SK-N-MC (cell line): Measurements from ENCODE around the gene MOK.
"Not testable (repeated sequence)": the region's sequence is repeated elsewhere in the genome, so short reads cannot be mapped to it uniquely, and the experiment has no call there.

Source experiments
- DNase-seq: peaks from one replicate; pipeline ENCODE4 v3.0.0-alpha.2; 2011; ENCODE audit warnings: low read depth, low spot score
- H3K27ac ChIP-seq: fragments of 200-600 bp; sonication (generic); 2 replicates; pipeline ENCODE4 v1.5.1; 2016; ENCODE audit warnings: mixed run types
- H3K36me3 ChIP-seq: fragments of 200-600 bp; sonication (generic); 2 replicates; pipeline ENCODE4 v1.6.1; 2017; ENCODE audit warnings: antibody characterized with exemption, low read length, mixed read lengths; ENCODE audit not compliant: insufficient read depth
- H3K4me3 ChIP-seq: fragments of 200-600 bp; sonication (generic); 2 replicates; pipeline ENCODE4 v1.5.1; 2016
- H3K9ac ChIP-seq: fragments of 200-600 bp; sonication (generic); 2 replicates; pipeline ENCODE4 v1.8.0; 2017; ENCODE audit warnings: mixed run types, mixed read lengths; ENCODE audit not compliant: insufficient read length
- H3K9me3 ChIP-seq: fragments of 200-600 bp; sonication (generic); 2 replicates; pipeline ENCODE4 v1.6.1; 2017; ENCODE audit warnings: low read depth, mild to moderate bottlenecking, antibody characterized with exemption, low read length, moderate library complexity, mixed read lengths
- EZH2 ChIP-seq: fragments of 200-600 bp; sonication (generic); IDR thresholded peaks from one replicate; pipeline ENCODE4 v1.6.1; 2017; ENCODE audit warnings: antibody characterized with exemption
- FOXP2 ChIP-seq: optimal IDR thresholded peaks from 2 replicates; pipeline ENCODE3; 2011; ENCODE audit warnings: mild to moderate bottlenecking, moderate library complexity; ENCODE audit not compliant: insufficient read depth; ENCODE audit errors: extremely low read length, control extremely low read depth
- POLR2AphosphoS5 ChIP-seq: IDR thresholded peaks from 2 replicates; pipeline ENCODE4 v1.6.1; 2012; ENCODE audit warnings: mild to moderate bottlenecking, low read depth, low read length, borderline replicate concordance

Gene MOK

DNA sequence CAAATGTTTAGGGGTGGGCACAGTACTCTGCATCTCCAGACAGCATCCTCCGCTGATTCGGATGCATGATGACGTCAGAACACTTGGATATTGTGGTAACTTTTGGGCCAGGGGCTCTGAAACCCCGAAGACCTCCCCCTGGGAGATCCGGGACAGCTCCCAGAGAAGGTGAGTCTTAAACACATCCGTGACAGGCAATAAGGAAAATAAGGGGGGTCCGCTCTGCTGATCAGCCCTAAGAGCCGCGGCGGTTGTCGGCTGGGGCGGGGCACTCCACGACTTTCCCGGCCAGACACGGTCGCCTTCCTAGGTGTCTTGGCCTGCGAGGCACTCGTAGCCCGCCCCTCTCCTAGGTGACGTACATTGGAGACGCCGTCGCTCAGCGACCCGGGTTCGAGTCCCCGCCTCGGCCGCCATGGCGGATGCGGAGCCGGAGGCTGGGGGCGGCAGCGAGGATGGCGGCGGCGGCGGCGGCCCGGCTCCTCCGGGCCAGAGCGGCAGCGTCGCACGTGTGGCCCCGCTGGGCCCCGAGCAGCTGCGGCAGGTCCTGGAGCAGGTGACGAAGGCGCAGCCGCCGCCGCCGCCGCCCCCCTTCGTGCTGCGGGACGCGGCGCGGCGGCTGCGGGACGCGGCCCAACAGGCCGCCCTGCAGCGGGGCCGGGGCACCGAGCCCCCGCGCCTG lies 14.5 kb upstream of the MOK start, which contains the start of gene ZNF839:
ZNF839 (plus strand) TSS at position 396 of the 682 bp plus-strand sequence; CDS start at position 416, 20 bp downstream.
- peak; percentile 54 for TF ChIP-seq POLR2AphosphoS5
- no peak for TF ChIP-seq FOXP2
- TF ChIP-seq EZH2, result no peak
- Histone ChIP-seq H3K4me3 (peak within 1 kb of the TSS; percentile 90), H3K9me3 (no peaks in the 10 kb centered on the region), H3K36me3 (no peaks in the 10 kb centered on the region; the same call in 1 of the 2 replicates), H3K9ac (peak within 1 kb of the TSS; percentile 93), H3K27ac (peak within 1 kb of the TSS; percentile 80)
- DNase-seq, result no peak

DNA sequence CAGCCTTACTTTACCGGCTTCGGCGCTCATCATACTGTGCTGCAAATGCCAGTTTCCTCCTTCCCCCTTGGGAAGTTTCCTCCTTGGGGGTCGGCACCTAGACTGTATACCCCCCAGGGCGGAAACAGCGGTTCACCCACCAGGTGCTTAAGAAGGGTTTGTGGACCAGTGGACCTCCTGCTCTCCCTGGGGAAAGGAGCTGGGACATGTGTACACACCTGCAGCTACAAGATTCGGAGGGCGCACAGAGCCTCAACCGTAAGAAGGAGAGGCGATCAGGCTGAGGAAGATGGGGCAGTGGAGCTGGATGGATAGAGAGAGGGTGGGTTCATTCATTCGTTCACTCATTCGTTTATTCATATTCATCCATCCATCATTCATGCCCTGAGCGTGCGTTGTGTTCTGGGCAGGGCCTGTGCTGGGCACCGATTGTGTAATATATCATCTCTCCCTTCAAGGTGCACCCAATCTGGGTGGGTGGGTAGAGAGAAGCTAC lies 13.9 kb upstream of the MOK start:
- DNase-seq, result no peak
- H3K36me3 ChIP-seq, result no peaks in the 10 kb centered on the region; the same call in 1 of the 2 replicates
- H3K9me3 ChIP-seq, result no peaks in the 10 kb centered on the region
- peak overlapping the region; percentile 93 for H3K9ac ChIP-seq
- H3K27ac ChIP-seq, result peak overlapping the region; percentile 80
- peak overlapping the region; percentile 90 for H3K4me3 ChIP-seq
- TF ChIP-seq POLR2AphosphoS5 (no peak), FOXP2 (no peak), EZH2 (no peak)

DNA sequence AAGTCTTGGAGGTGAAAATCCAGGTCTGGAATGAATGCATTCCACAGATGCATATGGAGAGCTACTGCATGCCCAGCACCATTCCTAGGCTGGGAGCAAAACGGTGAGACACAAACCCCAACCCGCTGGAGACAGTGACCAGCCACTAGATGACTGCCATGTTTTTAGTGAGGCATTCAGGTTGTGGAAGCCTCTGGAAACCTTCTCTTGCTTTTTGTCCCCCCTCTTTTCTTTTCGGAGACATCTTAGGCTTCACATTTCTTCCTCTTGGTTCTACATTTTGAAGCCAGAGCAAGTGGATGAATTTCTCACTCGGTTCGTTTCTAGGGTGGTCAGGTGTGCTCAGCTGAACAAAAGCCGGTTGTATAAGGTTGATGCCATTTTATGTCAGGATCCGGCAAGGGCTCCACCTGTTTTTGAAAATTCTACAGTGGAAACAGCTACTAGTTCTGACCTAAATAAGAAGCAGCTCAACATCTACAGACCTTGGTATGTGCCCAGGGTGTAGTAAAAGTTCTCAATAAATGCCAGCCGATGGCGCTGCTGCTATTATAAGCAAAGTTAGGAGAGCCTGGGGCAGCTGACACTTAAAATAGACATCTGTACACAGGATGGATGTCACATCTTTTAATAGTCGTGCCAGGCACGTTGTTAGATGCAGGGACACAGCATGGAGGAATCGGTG lies 12.7 kb upstream of the MOK start:
- Histone ChIP-seq H3K36me3 (no peaks in the 10 kb centered on the region; the same call in 1 of the 2 replicates), H3K27ac (peak overlapping the region; percentile 57), H3K4me3 (peak overlapping the region; percentile 77), H3K9ac (peak overlapping the region; percentile 67), H3K9me3 (no peaks in the 10 kb centered on the region)
- no peak for TF ChIP-seq POLR2AphosphoS5
- TF ChIP-seq EZH2, result no peak
- TF ChIP-seq FOXP2, result no peak
- peak; percentile 65 for DNase-seq

DNA sequence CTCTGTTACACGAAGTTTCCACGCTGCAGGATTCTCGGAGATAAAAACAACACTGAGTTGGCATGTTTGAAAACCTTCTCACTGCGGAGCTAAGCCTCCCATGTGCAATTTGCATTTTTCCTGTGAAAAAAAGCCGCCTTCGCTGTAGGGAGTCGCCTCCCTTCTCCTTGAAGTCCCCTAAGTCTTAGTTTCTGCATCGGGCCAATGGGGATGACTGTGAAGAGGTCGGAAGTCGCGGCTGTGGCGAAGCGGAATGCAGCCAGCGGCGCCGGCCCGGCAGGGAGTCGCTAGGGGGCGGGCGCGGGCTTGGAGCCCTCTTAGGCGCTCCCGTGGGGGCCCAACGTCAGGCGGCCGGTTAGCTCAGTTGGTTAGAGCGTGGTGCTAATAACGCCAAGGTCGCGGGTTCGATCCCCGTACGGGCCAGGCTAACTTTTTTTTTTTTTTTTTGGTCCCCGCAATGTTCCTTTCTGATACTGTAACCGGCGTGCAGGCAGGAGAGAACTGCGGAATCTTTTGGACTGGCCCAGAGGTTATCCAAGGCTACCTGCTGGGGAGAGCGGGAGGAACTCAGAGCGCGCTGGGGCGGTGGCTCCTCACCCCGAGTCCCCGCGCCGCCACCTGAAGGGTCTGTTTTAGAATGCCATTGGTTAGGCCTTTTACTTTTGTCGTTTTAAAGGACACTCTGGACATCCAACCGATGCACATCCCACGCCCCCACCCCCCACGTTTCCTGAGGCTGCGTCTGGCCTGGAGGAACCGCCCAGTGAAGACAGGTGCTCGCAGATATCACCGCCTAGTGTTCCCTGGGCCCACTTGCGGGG lies 12.0 kb upstream of the MOK start:
- Histone ChIP-seq H3K9ac (peak overlapping the region; percentile 67), H3K9me3 (no peaks in the 10 kb centered on the region), H3K4me3 (peak overlapping the region; percentile 77), H3K27ac (peak overlapping the region; percentile 89), H3K36me3 (no peaks in the 10 kb centered on the region)
- peak; percentile 91 for DNase-seq
- no peak for TF ChIP-seq EZH2
- no peak; the same call in 1 of the 2 replicates for TF ChIP-seq POLR2AphosphoS5
- no peak for TF ChIP-seq FOXP2

DNA sequence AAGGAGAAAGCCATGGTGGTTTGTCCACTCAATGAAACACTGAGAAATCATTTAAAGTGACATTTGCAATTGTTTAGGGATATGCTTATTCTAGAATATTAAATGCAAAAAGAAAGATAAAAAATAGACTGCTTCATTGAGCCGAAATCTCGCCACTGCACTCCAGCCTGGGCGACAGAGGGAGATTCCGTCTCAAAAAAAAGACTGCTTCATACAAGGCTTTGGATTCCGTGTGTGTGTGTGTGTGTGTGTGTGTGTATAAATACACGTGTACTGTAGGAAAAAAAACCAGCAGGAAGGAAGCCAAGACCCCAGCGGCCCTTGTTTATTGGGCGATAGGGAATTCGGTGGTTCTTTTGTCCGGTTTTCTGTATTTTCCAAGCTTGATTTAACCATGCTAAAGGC lies 11.4 kb upstream of the MOK start:
- Histone ChIP-seq H3K9me3 (no peaks in the 10 kb centered on the region), H3K27ac (peak overlapping the region; percentile 89), H3K36me3 (no peaks in the 10 kb centered on the region), H3K4me3 (peak overlapping the region; percentile 77), H3K9ac (peak overlapping the region; percentile 47)
- DNase-seq, result no peak
- TF ChIP-seq FOXP2 (no peak), EZH2 (no peak), POLR2AphosphoS5 (no peak)

DNA sequence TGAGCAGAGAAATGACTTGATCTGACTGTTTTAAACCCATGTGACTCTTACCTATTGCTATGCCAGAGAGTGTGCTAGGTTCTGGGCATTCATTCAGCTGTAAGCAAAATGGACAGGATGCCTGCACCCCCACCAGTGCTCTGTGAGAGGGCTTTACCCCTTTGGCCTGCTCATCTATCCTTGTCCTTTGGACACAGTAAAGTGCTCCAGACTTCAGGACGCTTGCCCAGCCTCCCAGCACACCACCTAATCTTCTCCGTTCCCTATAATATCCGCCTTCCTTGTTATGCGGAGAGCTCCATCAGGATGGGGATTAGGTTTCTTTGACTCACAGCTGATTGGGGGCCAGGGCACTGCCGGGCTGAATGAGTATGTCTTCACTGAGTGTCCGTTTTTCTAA lies 10.2 kb upstream of the MOK start:
- TF ChIP-seq FOXP2 (no peak), EZH2 (no peak), POLR2AphosphoS5 (no peak)
- no peak overlapping the region for H3K9ac ChIP-seq

DNA sequence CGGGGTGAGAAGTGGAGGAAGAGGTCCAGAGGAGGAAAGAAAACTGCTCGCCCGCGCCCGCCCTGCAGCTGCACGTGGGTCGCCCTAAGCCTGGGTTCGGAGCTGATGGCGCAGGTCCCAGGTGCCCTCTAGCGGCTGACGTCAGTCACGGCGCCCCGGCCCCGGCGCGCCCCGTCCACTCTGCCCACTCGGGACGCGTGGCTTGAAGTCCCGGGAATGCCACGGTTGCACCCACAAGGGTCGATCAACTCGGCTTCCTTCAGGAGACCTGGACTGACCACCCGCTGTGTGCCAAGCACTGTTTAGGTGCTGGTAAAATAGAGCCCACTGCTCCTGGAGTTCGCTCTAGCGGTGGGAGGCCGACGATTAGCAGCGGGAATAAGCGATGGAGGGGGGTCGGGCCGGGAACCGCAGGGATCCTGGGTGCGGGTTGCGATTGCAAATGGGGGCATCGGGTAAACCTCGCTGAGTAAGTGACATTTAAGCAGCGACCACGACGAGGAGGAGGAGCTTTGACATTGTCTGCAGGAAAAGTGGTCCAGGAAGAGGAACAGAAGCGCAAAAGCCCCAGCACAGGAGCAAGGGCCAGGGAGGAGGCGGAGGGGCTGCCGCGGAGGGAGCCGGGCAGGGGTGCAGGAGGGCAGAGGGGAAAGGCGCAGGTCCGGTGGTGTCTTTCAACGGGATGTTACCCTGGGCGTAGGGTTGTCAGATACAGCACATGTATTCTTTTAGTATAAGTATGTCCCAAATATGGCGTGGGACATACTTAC lies 9.5 kb upstream of the MOK start:
- H3K9ac ChIP-seq, result peak overlapping the region; percentile 51
- H3K36me3 ChIP-seq, result no peaks in the 10 kb centered on the region
- no peak overlapping the region for H3K27ac ChIP-seq
- H3K4me3 ChIP-seq, result peak overlapping the region; percentile 82
- no peak for TF ChIP-seq FOXP2
- no peak for TF ChIP-seq POLR2AphosphoS5
- no peak for TF ChIP-seq EZH2
- H3K9me3 ChIP-seq, result no peaks in the 10 kb centered on the region
- no peak for DNase-seq

More for the DNA sequence above, 10.2 kb upstream of the MOK start:
- Histone ChIP-seq H3K9me3 (no peaks in the 10 kb centered on the region), H3K27ac (no peak overlapping the region), H3K4me3 (no peak overlapping the region), H3K36me3 (no peaks in the 10 kb centered on the region)
- no peak for DNase-seq

DNA sequence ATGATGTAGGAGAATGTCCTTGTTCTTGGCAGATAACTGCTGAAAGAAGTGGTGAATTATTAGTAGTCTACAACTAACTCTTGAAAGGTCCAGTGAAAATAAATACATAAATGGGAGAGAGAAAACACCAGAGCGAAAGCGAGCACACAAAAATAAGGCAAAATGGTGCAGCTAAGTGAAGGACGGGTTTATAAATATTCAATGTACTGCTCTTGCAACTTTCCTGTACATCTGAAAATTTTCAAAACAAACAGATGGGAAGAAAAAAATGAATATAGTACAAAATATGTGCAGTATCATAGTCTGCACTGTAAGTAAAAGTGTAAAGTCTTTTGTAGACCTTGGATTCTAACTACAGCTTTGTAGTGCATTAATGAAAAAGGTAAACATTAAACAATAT lies 1.3 kb downstream of the MOK start:
- no peak overlapping the region for H3K27ac ChIP-seq
- no peak for TF ChIP-seq POLR2AphosphoS5
- TF ChIP-seq EZH2, result no peak
- TF ChIP-seq FOXP2, result no peak
- peak overlapping the region; percentile 80 for H3K4me3 ChIP-seq
- no peak for DNase-seq
- peak overlapping the region; percentile 70 for H3K9ac ChIP-seq
- H3K9me3 ChIP-seq, result no peaks in the 10 kb centered on the region
- H3K36me3 ChIP-seq, result no peaks in the 10 kb centered on the region

DNA sequence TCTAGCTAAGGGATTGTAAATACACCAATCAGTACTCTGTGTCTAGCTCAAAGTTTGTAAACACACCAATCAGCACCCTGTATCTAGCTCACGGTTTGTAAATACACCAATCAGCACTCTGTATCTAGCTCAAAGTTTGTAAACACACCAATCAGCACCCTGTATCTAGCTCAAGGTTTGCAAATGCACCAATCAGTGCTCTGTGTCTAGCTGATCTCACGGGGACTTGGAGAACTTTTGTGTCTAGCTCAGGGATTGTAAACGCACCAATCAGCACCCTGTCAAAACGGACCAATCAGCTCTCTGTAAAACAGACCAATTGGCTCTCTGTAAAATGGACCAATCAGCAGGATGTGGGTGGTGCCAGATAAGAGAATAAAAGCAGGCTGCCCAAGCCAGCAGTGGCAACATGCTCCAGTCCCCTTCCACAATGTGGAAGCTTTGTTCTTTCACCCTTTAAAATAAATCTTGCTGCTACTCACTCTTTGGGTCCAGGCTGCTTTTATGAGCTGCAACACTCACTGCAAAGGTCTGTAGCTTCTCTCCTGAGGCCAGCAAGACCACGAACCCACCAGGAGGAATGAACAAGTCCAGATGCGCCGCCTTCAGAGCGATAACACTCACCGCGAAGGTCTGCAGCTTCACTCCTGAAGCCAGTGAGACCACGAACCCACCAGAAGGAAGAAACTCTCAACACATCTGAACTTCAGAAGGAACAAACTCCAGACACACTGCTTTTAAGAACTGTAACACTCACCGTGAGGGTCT lies 6.5 kb downstream of the MOK start:
- not testable (repeated sequence) for H3K4me3 ChIP-seq, H3K9me3 ChIP-seq, H3K27ac ChIP-seq, H3K36me3 ChIP-seq, DNase-seq, H3K9ac ChIP-seq
